Neural cell (in vitro differentiated cells): ENCODE data around the gene TAGAP. TPM values are rescaled to one million over a fixed set of nuclear protein-coding genes. Genes with fewer than 3 reads are reported as not detected.

Experiments
- H2AFZ ChIP-seq: fragments of 200-600, 300-800 bp; sonication (generic), shearing (Covaris generic); 2 replicates; pipeline ENCODE4 v1.6.0; 2014; ENCODE audit warnings: low read depth, mild to moderate bottlenecking, antibody characterized with exemption, low read length, moderate library complexity
- H3F3A ChIP-seq: fragments of 200-600 bp; shearing (Covaris generic); 2 replicates; pipeline ENCODE4 v1.6.1; 2016; ENCODE audit warnings: mild to moderate bottlenecking, moderate library complexity, mixed read lengths, antibody characterized with exemption, low read length; ENCODE audit not compliant: insufficient read depth, poor library complexity, severe bottlenecking
- H3K27ac ChIP-seq: fragments of 200-600, 300-800 bp; sonication (generic), shearing (Covaris generic); 2 replicates; pipeline ENCODE4 v1.5.1; 2014; ENCODE audit warnings: mild to moderate bottlenecking, low read length, moderate library complexity
- H3K27me3 ChIP-seq: fragments of 300-800, 200-600 bp; sonication (generic), shearing (Covaris generic); 2 replicates; pipeline ENCODE4 v1.6.0; 2014; ENCODE audit warnings: mild to moderate bottlenecking, low read depth, low read length, moderate library complexity; ENCODE audit not compliant: insufficient read depth
- H3K36me3 ChIP-seq: fragments of 300-800, 200-600 bp; sonication (generic), shearing (Covaris generic); 2 replicates; pipeline ENCODE4 v1.5.1; 2014; ENCODE audit warnings: mild to moderate bottlenecking, antibody characterized with exemption, low read length, moderate library complexity; ENCODE audit not compliant: insufficient read depth
- H3K4me2 ChIP-seq: fragments of 300-800, 200-600 bp; sonication (generic), shearing (Covaris generic); 2 replicates; pipeline ENCODE4 v1.6.0; 2014; ENCODE audit warnings: mild to moderate bottlenecking, low read length
- H3K4me3 ChIP-seq: fragments of 300-800, 200-600 bp; sonication (generic), shearing (Covaris generic); 2 replicates; pipeline ENCODE4 v1.5.1; 2014; ENCODE audit warnings: mild to moderate bottlenecking, low read length, moderate library complexity
- H3K79me2 ChIP-seq: fragments of 200-600 bp; shearing (Covaris generic); replicated peaks from 2 replicates; pipeline ENCODE4 v1.6.0; 2014; ENCODE audit warnings: mild to moderate bottlenecking, low read length, moderate library complexity; ENCODE audit not compliant: insufficient read depth
- H3K9ac ChIP-seq: fragments of 300-800, 200-600 bp; sonication (generic), shearing (Covaris generic); 2 replicates; pipeline ENCODE4 v1.6.1; 2016; ENCODE audit warnings: mild to moderate bottlenecking, low read length, mixed read lengths
- H3K9me2 ChIP-seq: fragments of 200-600 bp; shearing (Covaris generic); 2 replicates; pipeline ENCODE4 v1.6.1; 2016; ENCODE audit warnings: mild to moderate bottlenecking, low read length, mixed read lengths; ENCODE audit not compliant: insufficient read depth
- H3K9me3 ChIP-seq: fragments of 200-600, 300-800 bp; sonication (generic), shearing (Covaris generic); 2 replicates; pipeline ENCODE4 v1.6.1; 2016; ENCODE audit warnings: mild to moderate bottlenecking, mixed run types, low read length, moderate library complexity, mixed read lengths
- H4K20me1 ChIP-seq: fragments of 200-600 bp; shearing (Covaris generic); 2 replicates; pipeline ENCODE4 v1.6.1; 2016; ENCODE audit warnings: mild to moderate bottlenecking, mixed run types; ENCODE audit not compliant: insufficient read depth
- EP300 ChIP-seq: fragments of 450-650 bp; conservative IDR thresholded peaks from 2 replicates; pipeline ENCODE4 v1.6.1; 2014; ENCODE audit warnings: antibody characterized with exemption, mild to moderate bottlenecking, moderate library complexity; ENCODE audit not compliant: poor library complexity, severe bottlenecking
- EZH2 ChIP-seq: fragments of 200-600, 300-800 bp; shearing (Covaris generic), sonication (generic); IDR thresholded peaks from 2 replicates; pipeline ENCODE4 v1.6.1; 2014; ENCODE audit warnings: antibody characterized with exemption, low read length, borderline replicate concordance, mild to moderate bottlenecking; ENCODE audit not compliant: insufficient read depth, poor library complexity, severe bottlenecking
- MXI1 ChIP-seq: fragments of 450-650 bp; conservative IDR thresholded peaks from 2 replicates; pipeline ENCODE4 v1.6.1; 2014; ENCODE audit warnings: antibody characterized with exemption, mild to moderate bottlenecking; ENCODE audit not compliant: poor library complexity, severe bottlenecking
- POLR2AphosphoS5 ChIP-seq: IDR thresholded peaks from 2 replicates; pipeline ENCODE4 v1.6.1; 2012
- RAD21 ChIP-seq: fragments of 450-650 bp; conservative IDR thresholded peaks from 2 replicates; pipeline ENCODE4 v1.6.1; 2014; ENCODE audit warnings: antibody characterized with exemption, mild to moderate bottlenecking, moderate library complexity
- REST ChIP-seq: IDR thresholded peaks from 2 replicates; pipeline ENCODE4 v1.6.1; 2012; ENCODE audit warnings: borderline replicate concordance
- SMC3 ChIP-seq: fragments of 450-650 bp; conservative IDR thresholded peaks from 2 replicates; pipeline ENCODE4 v1.6.1; 2014; ENCODE audit warnings: antibody characterized with exemption, mild to moderate bottlenecking, moderate library complexity; ENCODE audit not compliant: poor library complexity
- TAF1 ChIP-seq: IDR thresholded peaks from 2 replicates; pipeline ENCODE4 v1.6.1; 2012; ENCODE audit warnings: low read depth
- polyA plus RNA-seq: library from polyadenylated mRNA; depleted of rRNA; stranded (reverse); fragments of >200 nt; gene quantifications from 2 replicates; pipeline ENCODE4 v1.2.3, GENCODE V29; 2014
- TF ChIP-seq, protein P1 (sequence below): fragments of 450-650 bp; IDR thresholded peaks from 2 replicates; pipeline ENCODE4 v1.5.1; 2014; ENCODE audit warnings: antibody characterized with exemption, mild to moderate bottlenecking, moderate library complexity; ENCODE audit not compliant: poor library complexity, severe bottlenecking

TAGAP gene
- polyA plus RNA-seq, 1 donor from 2014 or later: not detected

DNA sequence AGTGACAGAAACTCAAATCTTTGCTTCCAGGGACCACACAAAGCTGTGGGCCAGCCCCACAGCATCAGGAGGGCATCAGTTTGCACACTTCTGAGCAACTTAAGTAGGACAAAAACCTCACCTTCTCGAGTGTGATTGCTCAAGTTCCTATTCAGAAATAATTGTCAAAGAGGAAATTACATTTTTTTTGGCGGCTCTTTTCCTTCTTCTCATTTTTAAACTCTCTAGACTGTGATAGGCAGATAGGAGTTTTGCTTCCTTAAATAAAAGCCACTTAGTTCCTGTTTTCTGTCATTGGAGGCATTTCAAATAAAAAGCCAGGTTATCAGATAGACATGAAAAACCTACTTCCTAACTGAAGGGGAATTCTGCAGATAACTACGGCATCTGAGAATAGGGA, 11.2 kb upstream of the TAGAP start:
- no peaks in the 10 kb centered on the region for H3K79me2 ChIP-seq
- TF ChIP-seq EP300: no peak
- no peak for TF ChIP-seq MXI1
- TF ChIP-seq EZH2: no peak
- TF ChIP-seq TAF1: no peak
- no peak for TF ChIP-seq SMC3
- no peak for TF ChIP-seq POLR2AphosphoS5
- no peak for TF ChIP-seq RAD21
- TF ChIP-seq, protein P1, sequence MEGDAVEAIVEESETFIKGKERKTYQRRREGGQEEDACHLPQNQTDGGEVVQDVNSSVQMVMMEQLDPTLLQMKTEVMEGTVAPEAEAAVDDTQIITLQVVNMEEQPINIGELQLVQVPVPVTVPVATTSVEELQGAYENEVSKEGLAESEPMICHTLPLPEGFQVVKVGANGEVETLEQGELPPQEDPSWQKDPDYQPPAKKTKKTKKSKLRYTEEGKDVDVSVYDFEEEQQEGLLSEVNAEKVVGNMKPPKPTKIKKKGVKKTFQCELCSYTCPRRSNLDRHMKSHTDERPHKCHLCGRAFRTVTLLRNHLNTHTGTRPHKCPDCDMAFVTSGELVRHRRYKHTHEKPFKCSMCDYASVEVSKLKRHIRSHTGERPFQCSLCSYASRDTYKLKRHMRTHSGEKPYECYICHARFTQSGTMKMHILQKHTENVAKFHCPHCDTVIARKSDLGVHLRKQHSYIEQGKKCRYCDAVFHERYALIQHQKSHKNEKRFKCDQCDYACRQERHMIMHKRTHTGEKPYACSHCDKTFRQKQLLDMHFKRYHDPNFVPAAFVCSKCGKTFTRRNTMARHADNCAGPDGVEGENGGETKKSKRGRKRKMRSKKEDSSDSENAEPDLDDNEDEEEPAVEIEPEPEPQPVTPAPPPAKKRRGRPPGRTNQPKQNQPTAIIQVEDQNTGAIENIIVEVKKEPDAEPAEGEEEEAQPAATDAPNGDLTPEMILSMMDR: no peak
- no peak for TF ChIP-seq REST
- H3K9ac ChIP-seq: no peak overlapping the region
- H3K4me3 ChIP-seq: no peak overlapping the region
- H3K4me2 ChIP-seq: no peak overlapping the region
- no peaks in the 10 kb centered on the region for H4K20me1 ChIP-seq
- H2AFZ ChIP-seq: no peak overlapping the region
- H3K27me3 ChIP-seq: no peaks in the 10 kb centered on the region
- no peaks in the 10 kb centered on the region for H3F3A ChIP-seq
- H3K9me2 ChIP-seq: no peaks in the 10 kb centered on the region
- peaks cover 2% of the 10 kb centered on the region for H3K9me3 ChIP-seq
- no peak overlapping the region for H3K27ac ChIP-seq
- H3K36me3 ChIP-seq: no peaks in the 10 kb centered on the region

DNA sequence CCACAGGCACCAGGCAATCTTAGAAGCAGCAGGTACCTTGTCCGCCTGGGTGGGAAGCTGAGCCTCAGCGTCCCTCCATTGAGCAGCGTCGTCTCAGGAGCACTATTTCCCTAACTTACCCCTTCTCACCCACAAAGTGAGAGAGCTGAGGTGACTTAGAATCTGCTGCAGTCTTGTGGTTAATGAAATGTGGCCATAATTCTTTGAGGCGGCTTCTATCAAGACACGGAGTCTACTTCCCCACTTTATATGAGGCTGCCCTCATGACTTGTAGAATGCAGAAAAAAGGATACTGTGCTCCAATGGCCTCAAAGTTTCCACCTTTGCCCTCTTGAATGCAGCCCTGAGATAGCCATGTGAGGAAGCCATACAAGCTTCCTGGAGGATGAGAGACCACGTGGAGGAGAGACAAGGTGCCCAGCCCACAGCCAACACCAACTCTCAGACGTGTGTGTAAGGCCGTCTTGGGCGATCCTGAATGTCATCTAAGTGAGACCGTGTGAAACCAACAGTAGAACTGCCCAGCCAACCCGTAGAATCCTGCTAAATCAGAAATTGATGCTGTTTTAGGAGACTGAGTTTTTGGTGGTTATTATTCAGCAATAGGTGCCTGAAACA, 9.1 kb upstream of the TAGAP start:
- H3K79me2 ChIP-seq: no peaks in the 10 kb centered on the region
- H3K27ac ChIP-seq: no peak overlapping the region
- no peak overlapping the region for H3K9ac ChIP-seq
- H4K20me1 ChIP-seq: no peaks in the 10 kb centered on the region
- no peak overlapping the region for H3K4me3 ChIP-seq
- H3K27me3 ChIP-seq: no peaks in the 10 kb centered on the region
- no peaks in the 10 kb centered on the region for H3K9me2 ChIP-seq
- H2AFZ ChIP-seq: no peak overlapping the region
- TF ChIP-seq RAD21 (no peak), SMC3 (no peak)
- H3F3A ChIP-seq: no peaks in the 10 kb centered on the region
- no peaks in the 10 kb centered on the region for H3K9me3 ChIP-seq
- H3K4me2 ChIP-seq: no peak overlapping the region
- H3K36me3 ChIP-seq: no peaks in the 10 kb centered on the region
